Measurements from ENCODE around the gene LRRC8D.

Gene LRRC8D

GRCh38 chr1:89842567-89843272 lies 21.9 kb downstream of the LRRC8D start:
- H3K9me3 ChIP-seq (ENCODE audit: insufficient read depth, low read length): no peaks in the 10 kb centered on the region
- DNase-seq (ENCODE audit: low read depth, low spot score): no peak
- peaks cover 14% of the 10 kb centered on the region for H3K36me3 ChIP-seq (ENCODE audit: insufficient read depth, insufficient read length, low read length)
- H3K4me3 ChIP-seq (ENCODE audit: insufficient read length, low read depth): peak overlapping the region; percentile 87
- TF ChIP-seq SUZ12 (IDR thresholded peaks at IDR 0.05; ENCODE audit: extremely low read depth, insufficient read depth, insufficient read length) (no peak), ZNF274 (IDR thresholded peaks at IDR 0.05; ENCODE audit: low read depth, low read length) (no peak), YY1 (IDR thresholded peaks at IDR 0.05; ENCODE audit: insufficient read depth, insufficient read length) (no peak)
- no peaks in the 10 kb centered on the region for H3K4me1 ChIP-seq (ENCODE audit: insufficient read depth, insufficient read length)
- no peak overlapping the region for H3K9ac ChIP-seq (ENCODE audit: insufficient read length, low read depth)
- H3K27me3 ChIP-seq (ENCODE audit: insufficient read depth, insufficient read length): no peaks in the 10 kb centered on the region

GRCh38 chr1:89843273-89844130 lies 22.7 kb downstream of the LRRC8D start:
- H3K9ac ChIP-seq (ENCODE audit: insufficient read length, low read depth): peak overlapping the region; percentile 91
- peak; percentile 42 for DNase-seq (ENCODE audit: low read depth, low spot score)
- peaks cover 22% of the 10 kb centered on the region for H3K36me3 ChIP-seq (ENCODE audit: insufficient read depth, insufficient read length, low read length)
- TF ChIP-seq YY1 (IDR thresholded peaks at IDR 0.05; ENCODE audit: insufficient read depth, insufficient read length) (no peak), SUZ12 (IDR thresholded peaks at IDR 0.05; ENCODE audit: extremely low read depth, insufficient read depth, insufficient read length) (no peak), ZNF274 (IDR thresholded peaks at IDR 0.05; ENCODE audit: low read depth, low read length) (no peak)
- H3K27me3 ChIP-seq (ENCODE audit: insufficient read depth, insufficient read length): no peaks in the 10 kb centered on the region
- no peaks in the 10 kb centered on the region for H3K9me3 ChIP-seq (ENCODE audit: insufficient read depth, low read length)
- no peaks in the 10 kb centered on the region for H3K4me1 ChIP-seq (ENCODE audit: insufficient read depth, insufficient read length)
- peak overlapping the region; percentile 87 for H3K4me3 ChIP-seq (ENCODE audit: insufficient read length, low read depth)

GRCh38 chr1:89844241-89844807 lies 23.5 kb downstream of the LRRC8D start:
- H3K27me3 ChIP-seq (ENCODE audit: insufficient read depth, insufficient read length): no peaks in the 10 kb centered on the region
- peak overlapping the region; percentile 87 for H3K4me3 ChIP-seq (ENCODE audit: insufficient read length, low read depth)
- H3K9ac ChIP-seq (ENCODE audit: insufficient read length, low read depth): peak overlapping the region; percentile 91
- no peaks in the 10 kb centered on the region for H3K4me1 ChIP-seq (ENCODE audit: insufficient read depth, insufficient read length)
- H3K36me3 ChIP-seq (ENCODE audit: insufficient read depth, insufficient read length, low read length): peaks cover 27% of the 10 kb centered on the region
- no peak for DNase-seq (ENCODE audit: low read depth, low spot score)
- no peaks in the 10 kb centered on the region for H3K9me3 ChIP-seq (ENCODE audit: insufficient read depth, low read length)
- no peak for TF ChIP-seq YY1 (IDR thresholded peaks at IDR 0.05; ENCODE audit: insufficient read depth, insufficient read length)
- no peak for TF ChIP-seq SUZ12 (IDR thresholded peaks at IDR 0.05; ENCODE audit: extremely low read depth, insufficient read depth, insufficient read length)
- TF ChIP-seq ZNF274 (IDR thresholded peaks at IDR 0.05; ENCODE audit: low read depth, low read length): no peak

DNA sequence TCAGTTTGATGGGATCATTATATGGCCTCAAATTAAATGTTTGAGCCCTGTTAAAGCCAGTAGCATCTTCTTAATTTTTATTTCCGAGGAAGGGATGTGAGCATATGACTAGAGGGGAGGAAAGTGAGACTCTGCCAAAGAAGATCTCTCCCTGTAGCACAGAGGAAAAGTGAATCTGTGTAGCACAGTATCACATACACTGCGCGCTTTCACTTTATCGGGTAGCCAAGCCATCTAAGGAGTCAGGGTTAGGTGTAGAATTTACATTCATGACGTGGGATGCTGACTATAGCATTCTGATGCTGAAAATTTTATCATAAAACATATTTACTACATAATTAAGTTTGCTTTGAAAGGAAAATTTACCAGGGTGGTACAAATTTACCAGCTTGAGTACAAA lies 24.0 kb downstream of the LRRC8D start:
- DNase-seq (ENCODE audit: low read depth, low spot score): no peak
- Histone ChIP-seq H3K27me3 (ENCODE audit: insufficient read depth, insufficient read length) (no peaks in the 10 kb centered on the region), H3K9me3 (ENCODE audit: insufficient read depth, low read length) (no peaks in the 10 kb centered on the region), H3K4me3 (ENCODE audit: insufficient read length, low read depth) (no peak overlapping the region), H3K36me3 (ENCODE audit: insufficient read depth, insufficient read length, low read length) (peaks cover 27% of the 10 kb centered on the region), H3K4me1 (ENCODE audit: insufficient read depth, insufficient read length) (no peaks in the 10 kb centered on the region), H3K9ac (ENCODE audit: insufficient read length, low read depth) (no peak overlapping the region)
- TF ChIP-seq YY1 (IDR thresholded peaks at IDR 0.05; ENCODE audit: insufficient read depth, insufficient read length): no peak
- TF ChIP-seq SUZ12 (IDR thresholded peaks at IDR 0.05; ENCODE audit: extremely low read depth, insufficient read depth, insufficient read length): no peak
- TF ChIP-seq ZNF274 (IDR thresholded peaks at IDR 0.05; ENCODE audit: low read depth, low read length): no peak

GRCh38 chr1:89847191-89847729 lies 26.4 kb downstream of the LRRC8D start:
- Histone ChIP-seq H3K4me3 (ENCODE audit: insufficient read length, low read depth) (no peak overlapping the region), H3K4me1 (ENCODE audit: insufficient read depth, insufficient read length) (no peaks in the 10 kb centered on the region), H3K27me3 (ENCODE audit: insufficient read depth, insufficient read length) (no peaks in the 10 kb centered on the region), H3K36me3 (ENCODE audit: insufficient read depth, insufficient read length, low read length) (peaks cover 36% of the 10 kb centered on the region), H3K9me3 (ENCODE audit: insufficient read depth, low read length) (no peaks in the 10 kb centered on the region), H3K9ac (ENCODE audit: insufficient read length, low read depth) (no peak overlapping the region)
- TF ChIP-seq ZNF274 (IDR thresholded peaks at IDR 0.05; ENCODE audit: low read depth, low read length) (no peak), YY1 (IDR thresholded peaks at IDR 0.05; ENCODE audit: insufficient read depth, insufficient read length) (no peak), SUZ12 (IDR thresholded peaks at IDR 0.05; ENCODE audit: extremely low read depth, insufficient read depth, insufficient read length) (no peak)
- no peak for DNase-seq (ENCODE audit: low read depth, low spot score)

DNA sequence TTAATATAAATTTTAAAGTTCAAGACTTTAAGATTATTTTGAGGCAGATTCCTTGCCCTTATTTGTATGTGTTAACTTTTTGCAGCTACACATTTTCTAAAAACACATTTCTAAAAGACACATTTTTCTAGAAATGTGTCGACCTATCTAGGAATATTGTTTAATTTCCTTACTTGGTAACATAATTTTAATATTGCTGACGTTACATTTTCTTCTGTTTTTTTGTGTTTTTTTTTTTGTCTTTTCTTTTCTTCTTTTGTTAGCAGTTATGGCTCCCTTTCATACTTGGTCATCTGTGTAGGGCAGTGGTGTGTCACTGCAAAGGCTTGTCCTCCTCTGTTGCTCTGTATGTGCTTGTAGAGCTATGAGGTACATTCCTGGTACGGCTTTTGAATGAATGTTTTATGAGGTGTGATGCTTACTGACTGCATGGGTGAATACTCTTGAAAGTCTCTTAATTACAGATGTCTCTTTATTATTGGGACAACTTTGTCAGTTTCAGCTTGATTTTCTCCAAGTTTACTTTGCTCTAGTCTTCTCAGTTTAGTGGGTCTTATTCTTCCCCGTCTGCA lies 30.1 kb downstream of the LRRC8D start:
- Histone ChIP-seq H3K36me3 (ENCODE audit: insufficient read depth, insufficient read length, low read length) (peaks cover 64% of the 10 kb centered on the region), H3K27me3 (ENCODE audit: insufficient read depth, insufficient read length) (no peaks in the 10 kb centered on the region), H3K4me1 (ENCODE audit: insufficient read depth, insufficient read length) (no peaks in the 10 kb centered on the region), H3K4me3 (ENCODE audit: insufficient read length, low read depth) (no peak overlapping the region), H3K9ac (ENCODE audit: insufficient read length, low read depth) (no peak overlapping the region), H3K9me3 (ENCODE audit: insufficient read depth, low read length) (no peaks in the 10 kb centered on the region)
- TF ChIP-seq SUZ12 (IDR thresholded peaks at IDR 0.05; ENCODE audit: extremely low read depth, insufficient read depth, insufficient read length): no peak
- TF ChIP-seq ZNF274 (IDR thresholded peaks at IDR 0.05; ENCODE audit: low read depth, low read length): no peak
- no peak for TF ChIP-seq YY1 (IDR thresholded peaks at IDR 0.05; ENCODE audit: insufficient read depth, insufficient read length)
- DNase-seq (ENCODE audit: low read depth, low spot score): no peak
